Measurements from ENCODE around the gene SIGLEC9. TPM values are rescaled to one million over a fixed set of nuclear protein-coding genes. Genes with fewer than 3 reads are reported as not detected.

The SIGLEC9 gene
- total RNA-seq, 2 experiments from 2014 or later, result 0.36 to 0.59 TPM

- ChIA-PET CTCF (no interaction called here), POLR2A (no interaction called here)
- H3K9me3 Mint-ChIP-seq, result no peaks in the 10 kb centered on the region
- peaks cover 5% of the 10 kb centered on the region for H3K4me1 Mint-ChIP-seq (ENCODE audit: low read depth)
- no peaks in the 10 kb centered on the region for H3K27me3 ChIP-seq (ENCODE audit: control insufficient read depth in 1 of 2, insufficient read depth in 2 of 2, low read length in 2 of 2)
- TF ChIP-seq, protein P1, sequence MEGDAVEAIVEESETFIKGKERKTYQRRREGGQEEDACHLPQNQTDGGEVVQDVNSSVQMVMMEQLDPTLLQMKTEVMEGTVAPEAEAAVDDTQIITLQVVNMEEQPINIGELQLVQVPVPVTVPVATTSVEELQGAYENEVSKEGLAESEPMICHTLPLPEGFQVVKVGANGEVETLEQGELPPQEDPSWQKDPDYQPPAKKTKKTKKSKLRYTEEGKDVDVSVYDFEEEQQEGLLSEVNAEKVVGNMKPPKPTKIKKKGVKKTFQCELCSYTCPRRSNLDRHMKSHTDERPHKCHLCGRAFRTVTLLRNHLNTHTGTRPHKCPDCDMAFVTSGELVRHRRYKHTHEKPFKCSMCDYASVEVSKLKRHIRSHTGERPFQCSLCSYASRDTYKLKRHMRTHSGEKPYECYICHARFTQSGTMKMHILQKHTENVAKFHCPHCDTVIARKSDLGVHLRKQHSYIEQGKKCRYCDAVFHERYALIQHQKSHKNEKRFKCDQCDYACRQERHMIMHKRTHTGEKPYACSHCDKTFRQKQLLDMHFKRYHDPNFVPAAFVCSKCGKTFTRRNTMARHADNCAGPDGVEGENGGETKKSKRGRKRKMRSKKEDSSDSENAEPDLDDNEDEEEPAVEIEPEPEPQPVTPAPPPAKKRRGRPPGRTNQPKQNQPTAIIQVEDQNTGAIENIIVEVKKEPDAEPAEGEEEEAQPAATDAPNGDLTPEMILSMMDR (IDR thresholded peaks at IDR 0.05), result no peak
- ATAC-seq (ENCODE audit: poor library complexity), result no peak
- peaks cover 16% of the 10 kb centered on the region for H3K4me1 ChIP-seq (ENCODE audit: insufficient read depth, low read length)
- no peak overlapping the region for H3K4me3 ChIP-seq (ENCODE audit: low read length)
- H3K27me3 Mint-ChIP-seq, result peaks cover 10% of the 10 kb centered on the region
- no peak overlapping the region for H3K27ac ChIP-seq (ENCODE audit: low read depth in 1 of 2, low read length in 2 of 2)
- no peaks in the 10 kb centered on the region for H3K36me3 Mint-ChIP-seq (ENCODE audit: low read depth)
- H3K36me3 ChIP-seq (ENCODE audit: insufficient read depth, low read length), result no peaks in the 10 kb centered on the region
- no peak for DNase-seq
- H3K27ac Mint-ChIP-seq, result no peak overlapping the region
- intact Hi-C loops (cut with DNase I, micrococcal nuclease), result no loop called here
- no peak overlapping the region for H3K4me3 Mint-ChIP-seq
- peaks cover 0 to 3% of the 10 kb centered on the region in 2 experiments for H3K9me3 ChIP-seq (ENCODE audit: control insufficient read depth in 1 of 2, insufficient read depth in 1 of 2, low read length in 2 of 2)
These were observed 19.9 kb downstream of the SIGLEC9 start for GRCh38 chr19:51144482-51145045.

DNA sequence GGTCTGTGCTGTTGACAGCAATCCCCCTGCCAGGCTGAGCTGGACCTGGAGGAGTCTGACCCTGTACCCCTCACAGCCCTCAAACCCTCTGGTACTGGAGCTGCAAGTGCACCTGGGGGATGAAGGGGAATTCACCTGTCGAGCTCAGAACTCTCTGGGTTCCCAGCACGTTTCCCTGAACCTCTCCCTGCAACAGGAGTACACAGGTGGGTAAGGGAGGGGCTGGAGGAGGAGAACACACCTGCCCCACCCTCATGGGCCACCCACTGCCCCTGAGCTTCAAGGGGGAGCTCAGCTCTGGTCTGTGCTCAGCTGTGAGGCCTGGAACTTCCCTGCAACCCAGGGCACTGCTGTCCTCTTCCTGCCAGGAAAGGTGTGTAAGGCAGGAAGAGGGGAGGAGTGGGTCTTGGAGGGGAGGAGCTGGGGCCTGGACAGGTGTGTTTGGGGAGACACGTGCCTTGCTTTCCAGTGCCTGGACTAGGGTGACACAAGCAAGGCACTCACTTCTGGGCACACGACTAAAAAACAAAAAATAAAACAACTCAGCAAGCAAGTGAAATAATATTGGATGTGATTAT is 21.3 kb downstream of the SIGLEC9 start:
- ATAC-seq (ENCODE audit: poor library complexity), result no peak
- Histone ChIP-seq H3K4me1 (ENCODE audit: insufficient read depth, low read length) (peaks cover 14% of the 10 kb centered on the region), H3K27me3 (ENCODE audit: control insufficient read depth in 1 of 2, insufficient read depth in 2 of 2, low read length in 2 of 2) (no peaks in the 10 kb centered on the region), H3K36me3 (ENCODE audit: insufficient read depth, low read length) (no peaks in the 10 kb centered on the region), H3K9me3 (ENCODE audit: control insufficient read depth in 1 of 2, insufficient read depth in 1 of 2, low read length in 2 of 2) (peaks cover 0 to 3% of the 10 kb centered on the region in 2 experiments), H3K4me3 (ENCODE audit: low read length) (no peak overlapping the region), H3K27ac (ENCODE audit: low read depth in 1 of 2, low read length in 2 of 2) (no peak overlapping the region)
- Mint-ChIP-seq H3K9me3 (no peaks in the 10 kb centered on the region), H3K4me3 (no peak overlapping the region), H3K27ac (no peak overlapping the region), H3K27me3 (peaks cover 4% of the 10 kb centered on the region), H3K4me1 (ENCODE audit: low read depth) (no peaks in the 10 kb centered on the region), H3K36me3 (ENCODE audit: low read depth) (no peaks in the 10 kb centered on the region)
- TF ChIP-seq, protein P1 (IDR thresholded peaks at IDR 0.05), result no peak
- intact Hi-C loops (cut with DNase I, micrococcal nuclease), result no loop called here
- ChIA-PET CTCF (no interaction called here), POLR2A (interaction anchor here (0.6 kb wide), 1 partner anchor 15 kb away, joined by 3 read pairs; no protein-coding TSS in a partner anchor)
- no peak for DNase-seq

GRCh38 chr19:51146751-51147150 is 22.0 kb downstream of the SIGLEC9 start:
- Histone ChIP-seq H3K36me3 (ENCODE audit: insufficient read depth, low read length) (no peaks in the 10 kb centered on the region), H3K27ac (ENCODE audit: low read depth in 1 of 2, low read length in 2 of 2) (no peak overlapping the region), H3K4me3 (ENCODE audit: low read length) (no peak overlapping the region), H3K4me1 (ENCODE audit: insufficient read depth, low read length) (peaks cover 10% of the 10 kb centered on the region), H3K9me3 (ENCODE audit: control insufficient read depth in 1 of 2, insufficient read depth in 1 of 2, low read length in 2 of 2) (peaks cover 0 to 2% of the 10 kb centered on the region in 2 experiments), H3K27me3 (ENCODE audit: control insufficient read depth in 1 of 2, insufficient read depth in 2 of 2, low read length in 2 of 2) (no peaks in the 10 kb centered on the region)
- ATAC-seq (ENCODE audit: poor library complexity) (no peak), DNase-seq (no peak)
- H3K27me3 Mint-ChIP-seq, result peaks cover 4% of the 10 kb centered on the region
- no peak overlapping the region for H3K4me3 Mint-ChIP-seq
- H3K4me1 Mint-ChIP-seq (ENCODE audit: low read depth), result no peaks in the 10 kb centered on the region
- intact Hi-C loops (cut with DNase I, micrococcal nuclease), result no loop called here
- ChIA-PET POLR2A (no interaction called here), CTCF (no interaction called here)
- H3K36me3 Mint-ChIP-seq (ENCODE audit: low read depth), result no peaks in the 10 kb centered on the region
- no peak overlapping the region for H3K27ac Mint-ChIP-seq
- no peaks in the 10 kb centered on the region for H3K9me3 Mint-ChIP-seq
- TF ChIP-seq, protein P1 (IDR thresholded peaks at IDR 0.05), result no peak
